Measurements from ENCODE around the gene MMP17.

- no peak for TF ChIP-seq POLR2AphosphoS5 (IDR thresholded peaks at IDR 0.05)
- no peak for TF ChIP-seq RAD21 (conservative IDR thresholded peaks at IDR 0.05)
- no peak for TF ChIP-seq CTCF (IDR thresholded peaks at IDR 0.05; ENCODE audit: poor library complexity, severe bottlenecking)
- no peak for TF ChIP-seq REST (IDR thresholded peaks at IDR 0.05; ENCODE audit: borderline replicate concordance)
- TF ChIP-seq EZH2 (IDR thresholded peaks at IDR 0.05; ENCODE audit: borderline replicate concordance, insufficient read depth, low read length, poor library complexity, severe bottlenecking): no peak
- TF ChIP-seq EP300 (conservative IDR thresholded peaks at IDR 0.05; ENCODE audit: poor library complexity, severe bottlenecking): no peak
These were observed 3.4 kb downstream of the MMP17 start for GRCh38 chr12:131831635-131832041.

All from neural cell (in vitro differentiated cells).